ENCODE data around the gene AHRR. TPM values are rescaled to one million over a fixed set of nuclear protein-coding genes. Genes with fewer than 3 reads are reported as not detected.

AHRR gene
- total and polyA plus RNA-seq, 10 of the 15 experiments (the other 5 are each of a cell fraction or from before 2014, with no cell fraction given) = 0.90 to 35.2 (median 19.2) TPM

- no peak overlapping the region for H3K4me2 ChIP-seq (ENCODE audit: control insufficient read depth, insufficient read depth)
- no peaks in the 10 kb centered on the region for H3K36me3 ChIP-seq (ENCODE audit: control insufficient read depth in 2 of 2, insufficient read depth in 2 of 2, low read length in 1 of 2)
- H3K4me3 ChIP-seq = no peak overlapping the region
- ATAC-seq (no peak), DNase-seq (ENCODE audit: low read depth, low spot score) (no peak), FAIRE-seq (no peak)
- SMC1A ChIA-PET (ENCODE audit: uncharacterized antibody, unreplicated experiment) = no interaction called here
- H3K79me2 ChIP-seq (ENCODE audit: control insufficient read depth, insufficient read depth, low read length) = no peaks in the 10 kb centered on the region
- no peak for TF ChIP-seq RELA (IDR thresholded peaks at IDR 0.05; ENCODE audit: borderline replicate concordance, partially characterized antibody)
- no peak for TF ChIP-seq USF2 (IDR thresholded peaks at IDR 0.05; ENCODE audit: borderline replicate concordance, low read depth, low read length)
- no peak for TF ChIP-seq SKIL (IDR thresholded peaks at IDR 0.05; ENCODE audit: low read depth, poor library complexity, severe bottlenecking)
- no peak for TF ChIP-seq ATF3 (IDR thresholded peaks at IDR 0.05; ENCODE audit: borderline replicate concordance, extremely low read depth, low read depth, low read length)
- TF ChIP-seq SPI1 (IDR thresholded peaks at IDR 0.05; ENCODE audit: borderline replicate concordance, insufficient read depth, low read depth, low read length) = no peak
- no peak for TF ChIP-seq NBN (IDR thresholded peaks at IDR 0.05)
- TF ChIP-seq JUNB (IDR thresholded peaks at IDR 0.05) = no peak
- TF ChIP-seq MTA2 (IDR thresholded peaks at IDR 0.05; ENCODE audit: low read depth) = no peak
- TF ChIP-seq GABPA (IDR thresholded peaks at IDR 0.05; ENCODE audit: low read depth) = no peak
- no peak for TF ChIP-seq IKZF1 (conservative IDR thresholded peaks at IDR 0.05)
- no peak for TF ChIP-seq SIX5 (IDR thresholded peaks at IDR 0.05; ENCODE audit: low read depth, low read length, severe bottlenecking)
- no peak for TF ChIP-seq HCFC1 (IDR thresholded peaks at IDR 0.05; ENCODE audit: low read length)
- no peak for TF ChIP-seq HSF1 (IDR thresholded peaks at IDR 0.05; ENCODE audit: low read depth, low read length)
- CTCF ChIA-PET = no interaction called here
- no peak overlapping the region for H3K27ac ChIP-seq (ENCODE audit: control insufficient read depth, insufficient read depth)
- H3K4me1 ChIP-seq (ENCODE audit: control insufficient read depth, insufficient read depth, low read length) = no peaks in the 10 kb centered on the region
- no TSS peak for BruUV-seq (replicated peaks)
- no peak overlapping the region for H3K9ac ChIP-seq (ENCODE audit: control insufficient read depth, insufficient read depth, low read length)
- H3K9me3 ChIP-seq (replicated peaks; ENCODE audit: control insufficient read depth, insufficient read depth, low read length) = no peaks in the 10 kb centered on the region
- RAD21 ChIA-PET (ENCODE audit: unreplicated experiment) = no interaction called here
- H2AFZ ChIP-seq (ENCODE audit: control insufficient read depth, low read depth, low read length) = no peak overlapping the region
- in situ Hi-C loops (cut with MboI) = no loop called here
- POLR2A ChIA-PET = no interaction called here
- intact Hi-C loops (cut with micrococcal nuclease; ENCODE audit: unreplicated experiment) = no loop called here
- H3K27me3 ChIP-seq (replicated peaks in 1 of 2; ENCODE audit: control insufficient read depth in 2 of 2, insufficient read depth in 2 of 2, low read length in 1 of 2) = no peaks in the 10 kb centered on the region
- WGBS (ENCODE audit: insufficient coverage, insufficient replicate concordance, low lambda C conversion rate, missing lambda C conversion rate) = 69% methylated on average over 19 of the region's 27 CpGs
- H4K20me1 ChIP-seq (ENCODE audit: control insufficient read depth, insufficient read depth) = no peaks in the 10 kb centered on the region
Measured at GRCh38 chr5:482506-482905, 161.0 kb downstream of the AHRR start.

Measured in GM12878 (cell line).